GM23248 (cell line): ENCODE measurements around the gene MKS1.

Source experiments
- EZH2 ChIP-seq: fragments of 200-600 bp; sonication (generic); IDR thresholded peaks from 2 replicates; pipeline ENCODE4 v1.6.1; 2018; ENCODE audit warnings: antibody characterized with exemption, mild to moderate bottlenecking; ENCODE audit not compliant: insufficient read depth, poor library complexity, severe bottlenecking
- EZH2phosphoT487 ChIP-seq: fragments of 200-600 bp; sonication (generic); IDR thresholded peaks from 2 replicates; pipeline ENCODE4 v1.6.1; 2018; ENCODE audit warnings: antibody characterized with exemption, moderate library complexity, mild to moderate bottlenecking, low read depth; ENCODE audit not compliant: insufficient read depth

DNA sequence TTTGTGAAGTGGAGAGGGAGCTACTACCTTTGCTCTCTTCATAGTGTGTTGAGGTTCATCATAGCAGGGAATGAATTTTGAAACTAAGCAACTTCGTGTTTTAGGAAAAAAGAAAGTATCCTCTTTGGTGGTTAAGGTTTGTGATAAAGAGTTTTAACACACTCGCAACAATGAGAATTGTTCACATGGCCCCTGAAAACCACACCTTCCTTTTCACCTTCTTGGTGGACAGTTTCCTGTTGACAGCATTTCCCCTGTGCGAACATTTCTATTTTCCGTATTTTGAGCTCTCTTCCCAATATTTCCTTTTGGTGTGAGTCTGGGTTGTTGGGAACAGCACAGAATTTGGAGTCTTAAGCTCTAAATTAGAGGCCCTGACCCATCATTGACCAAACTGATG, 48.4 kb downstream of the MKS1 start:
- TF ChIP-seq EZH2 (no peak), EZH2phosphoT487 (no peak)
